ENCODE data around the gene CDH5.

- TF ChIP-seq, protein P1, sequence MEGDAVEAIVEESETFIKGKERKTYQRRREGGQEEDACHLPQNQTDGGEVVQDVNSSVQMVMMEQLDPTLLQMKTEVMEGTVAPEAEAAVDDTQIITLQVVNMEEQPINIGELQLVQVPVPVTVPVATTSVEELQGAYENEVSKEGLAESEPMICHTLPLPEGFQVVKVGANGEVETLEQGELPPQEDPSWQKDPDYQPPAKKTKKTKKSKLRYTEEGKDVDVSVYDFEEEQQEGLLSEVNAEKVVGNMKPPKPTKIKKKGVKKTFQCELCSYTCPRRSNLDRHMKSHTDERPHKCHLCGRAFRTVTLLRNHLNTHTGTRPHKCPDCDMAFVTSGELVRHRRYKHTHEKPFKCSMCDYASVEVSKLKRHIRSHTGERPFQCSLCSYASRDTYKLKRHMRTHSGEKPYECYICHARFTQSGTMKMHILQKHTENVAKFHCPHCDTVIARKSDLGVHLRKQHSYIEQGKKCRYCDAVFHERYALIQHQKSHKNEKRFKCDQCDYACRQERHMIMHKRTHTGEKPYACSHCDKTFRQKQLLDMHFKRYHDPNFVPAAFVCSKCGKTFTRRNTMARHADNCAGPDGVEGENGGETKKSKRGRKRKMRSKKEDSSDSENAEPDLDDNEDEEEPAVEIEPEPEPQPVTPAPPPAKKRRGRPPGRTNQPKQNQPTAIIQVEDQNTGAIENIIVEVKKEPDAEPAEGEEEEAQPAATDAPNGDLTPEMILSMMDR (IDR thresholded peaks at IDR 0.05): no peak
- no peak for TF ChIP-seq POLR2AphosphoS5 (IDR thresholded peaks at IDR 0.05; ENCODE audit: insufficient read depth in 1 of 2, low read depth in 1 of 2)
Observed at GRCh38 chr16:66397736-66398433, 31.4 kb downstream of the CDH5 start.

Data from vagina (tissue), 2 donors.